CD14-positive monocyte (primary cell): ENCODE results near the gene CPS1. TPM values are rescaled to one million over a fixed set of nuclear protein-coding genes. Genes with fewer than 3 reads are reported as not detected.

Experiments
- DNase-seq, 3 donors: peaks; one replicate each; pipeline ENCODE4 v3.0.0-alpha.2; 2011 to 2022
- H2AFZ ChIP-seq: 2 replicates; pipeline ENCODE4 v1.6.0; 2012; ENCODE audit warnings: mild to moderate bottlenecking, low read depth, low read length, inconsistent platforms; ENCODE audit not compliant: insufficient read depth, poor library complexity, severe bottlenecking
- H3K27ac ChIP-seq, 2 donors: 1 replicate in 1 of 2; 2 replicates in 1 of 2; pipeline ENCODE4 v1.5.1; 2012 to 2013; ENCODE audit warnings: low read length in 2 of 2, control low read depth in 1 of 2, inconsistent platforms in 1 of 2, low read depth in 1 of 2, mild to moderate bottlenecking in 1 of 2
- H3K27me3 ChIP-seq, 2 donors: one replicate each; pipeline versions ENCODE4 v1.6.0 to v1.6.1; 2011 to 2013; ENCODE audit warnings: low read length in 2 of 2; ENCODE audit not compliant: control insufficient read depth in 2 of 2, insufficient read depth in 2 of 2
- H3K36me3 ChIP-seq, 2 donors: replicated peaks in 1 of 2; 1 replicate in 1 of 2; 2 replicates in 1 of 2; pipeline versions ENCODE4 v1.5.1 to v1.6.1; 2012 to 2013; ENCODE audit warnings: low read length in 2 of 2, control low read depth in 1 of 2, inconsistent platforms in 1 of 2, mild to moderate bottlenecking in 1 of 2; ENCODE audit not compliant: insufficient read depth in 2 of 2, control insufficient read depth in 1 of 2
- H3K4me1 ChIP-seq, 2 donors: 1 replicate in 1 of 2; 2 replicates in 1 of 2; pipeline versions ENCODE4 v1.5.1 to v1.6.1; 2012 to 2013; ENCODE audit warnings: low read length in 2 of 2, control low read depth in 1 of 2, inconsistent platforms in 1 of 2, mild to moderate bottlenecking in 1 of 2, moderate library complexity in 1 of 2; ENCODE audit not compliant: insufficient read depth in 2 of 2, control insufficient read depth in 1 of 2
- H3K4me2 ChIP-seq: replicated peaks from 2 replicates; pipeline ENCODE3; 2012; ENCODE audit warnings: low read length, moderate library complexity, mild to moderate bottlenecking; ENCODE audit not compliant: poor library complexity, severe bottlenecking; ENCODE audit errors: extremely low read depth
- H3K4me3 ChIP-seq, 3 experiments: fragments of 200-600 bp in 1 of 3; sonication (generic) in 1 of 3; replicated peaks in 1 of 3; 1 replicate in 2 of 3; 2 replicates in 1 of 3; pipeline ENCODE4 v1.5.1; 2011 to 2013; ENCODE audit warnings: low read length in 3 of 3, mild to moderate bottlenecking in 3 of 3, control low read depth in 2 of 3, low read depth in 2 of 3, inconsistent platforms in 1 of 3, moderate library complexity in 1 of 3
- H3K79me2 ChIP-seq: 2 replicates; pipeline ENCODE4 v1.6.0; 2012; ENCODE audit warnings: mild to moderate bottlenecking, control low read depth, inconsistent platforms, low read length, moderate library complexity; ENCODE audit not compliant: insufficient read depth
- H3K9ac ChIP-seq: 2 replicates; pipeline ENCODE4 v1.6.0; 2017; ENCODE audit warnings: low read length, mild to moderate bottlenecking; ENCODE audit not compliant: insufficient read depth, poor library complexity, severe bottlenecking
- H3K9me3 ChIP-seq, 2 donors: replicated peaks in 1 of 2; 1 replicate in 1 of 2; 2 replicates in 1 of 2; pipeline versions ENCODE4 v1.5.1 to v1.6.1; 2012 to 2013; ENCODE audit warnings: low read length in 2 of 2, control low read depth in 1 of 2; ENCODE audit not compliant: control insufficient read depth in 1 of 2, insufficient read depth in 1 of 2
- H4K20me1 ChIP-seq: 2 replicates; pipeline ENCODE4 v1.6.0; 2012; ENCODE audit warnings: mild to moderate bottlenecking, low read length, control low read depth, moderate library complexity; ENCODE audit not compliant: insufficient read depth
- H3K27ac Mint-ChIP-seq, 7 donors: one replicate each; pipeline ENCODE4 v1.8.0; 2020; ENCODE audit warnings: mild to moderate bottlenecking in 7 of 7, mixed read lengths in 7 of 7, moderate library complexity in 6 of 7, inconsistent platforms in 2 of 7
- H3K27me3 Mint-ChIP-seq, 3 donors: one replicate each; pipeline ENCODE4 v1.8.0; 2021 to 2022; ENCODE audit warnings: low read depth in 3 of 3, mild to moderate bottlenecking in 3 of 3, mixed read lengths in 3 of 3, moderate library complexity in 3 of 3, inconsistent platforms in 1 of 3
- H3K36me3 Mint-ChIP-seq, 2 donors: one replicate each; pipeline ENCODE4 v1.8.0; 2020; ENCODE audit warnings: mixed read lengths in 2 of 2, inconsistent platforms in 1 of 2, mild to moderate bottlenecking in 1 of 2
- H3K4me1 Mint-ChIP-seq: one replicate; pipeline ENCODE4 v1.8.0; 2020; ENCODE audit warnings: mild to moderate bottlenecking, mixed read lengths
- H3K4me3 Mint-ChIP-seq, 2 donors: one replicate each; pipeline ENCODE4 v1.8.0; 2020; ENCODE audit warnings: mild to moderate bottlenecking in 2 of 2, mixed read lengths in 2 of 2, moderate library complexity in 1 of 2
- H3K9me3 Mint-ChIP-seq, 7 donors: one replicate each; pipeline ENCODE4 v1.8.0; 2020 to 2022; ENCODE audit warnings: mixed read lengths in 7 of 7, mild to moderate bottlenecking in 6 of 7, moderate library complexity in 6 of 7, inconsistent platforms in 2 of 7
- CTCF ChIP-seq: fragments of 200-600 bp; IDR thresholded peaks from one replicate; pipeline ENCODE4 v1.8.0; 2022; ENCODE audit warnings: antibody characterized with exemption, mild to moderate bottlenecking
- WGBS: methylation state at CpG from one replicate; pipeline ENCODE4 v1.1.5; 2013; ENCODE audit warnings: missing lambda C conversion rate; ENCODE audit not compliant: insufficient coverage; 5-methylcytosine and 5-hydroxymethylcytosine counted together
- intact Hi-C, 2 donors: fragments of 100-400 bp; cut with micrococcal nuclease; formaldehyde crosslinking; loops; one replicate each; pipeline versions ENCODE4 v1.15.0 to v1.15.1; 2023
- polyA plus RNA-seq, 3 donors: library from polyadenylated mRNA; depleted of rRNA in 1 of 3; unstranded in 2 of 3; stranded (reverse) in 1 of 3; fragments of 300-500 nt in 2 of 3; fragments of >200 nt in 1 of 3; fragmentation: Illumina TruSeq in 2 of 3; gene quantifications; 1 replicate in 2 of 3; 2 replicates in 1 of 3; pipeline ENCODE4 v1.2.3, GENCODE V29; 2012 to 2021

CPS1 gene
- polyA plus RNA-seq, 3 donors: not detected

GRCh38 chr2:210584834-210585233 is 28.4 kb downstream of the CPS1 start:
- no peaks in the 10 kb centered on the region for H3K36me3 ChIP-seq
- H3K27ac ChIP-seq: no peak overlapping the region
- no peak for TF ChIP-seq CTCF
- Mint-ChIP-seq H3K4me3 (no peak overlapping the region), H3K27ac (no peak overlapping the region), H3K9me3 (peaks cover 0 to 2% (median 0%) of the 10 kb centered on the region in 7 donors), H3K27me3 (no peaks in the 10 kb centered on the region), H3K36me3 (no peaks in the 10 kb centered on the region), H3K4me1 (no peaks in the 10 kb centered on the region)
- whole genome bisulfite sequencing: 74% methylated on average over 2 of the region's 2 CpGs
- no peak overlapping the region for H2AFZ ChIP-seq
- intact Hi-C loops: no loop called here
- H3K4me3 ChIP-seq: no peak overlapping the region
- no peak overlapping the region for H3K9ac ChIP-seq
- H3K27me3 ChIP-seq: no peaks in the 10 kb centered on the region
- H3K4me1 ChIP-seq: no peaks in the 10 kb centered on the region
- no peaks in the 10 kb centered on the region for H4K20me1 ChIP-seq
- H3K79me2 ChIP-seq: no peaks in the 10 kb centered on the region
- H3K4me2 ChIP-seq: no peak overlapping the region
- peaks cover 0 to 4% of the 10 kb centered on the region in 2 donors for H3K9me3 ChIP-seq
- DNase-seq: no peak

- Mint-ChIP-seq H3K4me3 (no peak overlapping the region), H3K4me1 (no peaks in the 10 kb centered on the region), H3K27ac (no peak overlapping the region), H3K36me3 (no peaks in the 10 kb centered on the region), H3K27me3 (no peaks in the 10 kb centered on the region), H3K9me3 (peaks cover 0 to 2% (median 0%) of the 10 kb centered on the region in 7 donors)
- no peak overlapping the region for H2AFZ ChIP-seq
- H3K4me3 ChIP-seq: no peak overlapping the region
- no peak for DNase-seq
- no peak overlapping the region for H3K9ac ChIP-seq
- no peaks in the 10 kb centered on the region for H3K79me2 ChIP-seq
- H3K4me1 ChIP-seq: no peaks in the 10 kb centered on the region
- H3K4me2 ChIP-seq: no peak overlapping the region
- no peak for TF ChIP-seq CTCF
- no peaks in the 10 kb centered on the region for H3K27me3 ChIP-seq
- no peaks in the 10 kb centered on the region for H4K20me1 ChIP-seq
- H3K9me3 ChIP-seq: peaks cover 0 to 5% of the 10 kb centered on the region in 2 donors
- H3K36me3 ChIP-seq: no peaks in the 10 kb centered on the region
- no peak overlapping the region for H3K27ac ChIP-seq
- intact Hi-C loops: no loop called here
Measured at GRCh38 chr2:210586381-210586780, 30.0 kb downstream of the CPS1 start.
